Central memory CD4-positive, alpha-beta T cell (primary cell): ENCODE data around the gene HEXD.

ENCODE experiments used
- DNase-seq: peaks from one replicate; pipeline ENCODE4 v3.0.0; 2022

HEXD gene

DNA sequence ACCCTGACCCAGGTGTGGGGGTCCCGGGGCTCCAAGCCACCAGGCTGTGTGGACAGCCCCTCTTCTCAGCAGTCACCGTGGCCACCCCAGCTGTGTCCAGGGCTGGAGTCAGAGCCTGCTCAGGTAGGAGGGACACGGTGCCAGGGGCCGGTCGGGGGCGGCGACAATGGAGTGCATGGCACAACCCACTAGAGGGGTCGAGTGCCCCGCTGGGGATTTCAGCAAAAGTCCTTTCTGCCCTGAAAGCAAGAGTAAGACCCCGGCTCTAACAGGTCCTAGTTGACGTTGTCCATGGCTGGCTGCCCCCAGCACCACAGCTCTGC is 35.3 kb upstream of the HEXD start:
- DNase-seq, result no peak

- no peak for DNase-seq
Measured at GRCh38 chr17:82383411-82383810, 34.7 kb upstream of the HEXD start.

GRCh38 chr17:82384051-82384729 is 34.0 kb upstream of the HEXD start:
- DNase-seq, result no peak

DNA sequence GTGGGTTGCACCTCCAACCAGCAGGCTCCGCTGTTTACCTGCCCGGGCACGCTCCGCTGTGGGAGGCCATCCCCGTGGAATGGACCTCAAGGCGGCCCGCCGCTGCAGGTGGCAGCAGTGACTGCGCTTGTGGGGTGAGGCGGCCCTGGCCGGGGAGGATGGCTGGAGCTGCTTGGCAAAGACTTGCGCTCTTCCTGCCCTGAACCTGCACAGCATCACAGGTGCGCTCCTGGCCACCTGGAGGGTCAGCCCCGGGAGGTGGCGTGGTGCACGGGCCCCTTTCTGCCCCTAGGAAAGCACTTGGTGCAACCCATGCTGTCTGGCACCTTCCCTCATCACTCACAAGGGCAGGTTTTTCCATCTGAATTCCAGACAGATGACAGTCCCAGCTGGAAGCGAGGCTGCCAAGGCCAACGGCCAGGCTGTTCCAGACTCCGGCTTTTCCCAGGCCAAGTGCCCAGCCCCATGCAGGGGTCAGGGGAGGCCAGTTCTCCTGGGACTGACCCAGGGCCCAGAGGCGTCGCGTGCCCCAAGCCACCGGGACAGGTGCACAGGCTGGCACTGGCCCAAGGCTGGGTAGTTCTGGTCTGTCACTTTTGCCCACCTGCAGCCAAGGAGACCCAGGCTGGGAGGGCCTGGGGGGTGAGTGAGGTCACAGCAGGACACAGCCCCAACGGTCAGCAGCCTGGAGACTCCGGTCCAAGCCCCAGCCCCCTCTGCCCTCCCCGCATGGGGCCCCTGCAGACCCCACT is 33.2 kb upstream of the HEXD start:
- DNase-seq, result no peak

DNA sequence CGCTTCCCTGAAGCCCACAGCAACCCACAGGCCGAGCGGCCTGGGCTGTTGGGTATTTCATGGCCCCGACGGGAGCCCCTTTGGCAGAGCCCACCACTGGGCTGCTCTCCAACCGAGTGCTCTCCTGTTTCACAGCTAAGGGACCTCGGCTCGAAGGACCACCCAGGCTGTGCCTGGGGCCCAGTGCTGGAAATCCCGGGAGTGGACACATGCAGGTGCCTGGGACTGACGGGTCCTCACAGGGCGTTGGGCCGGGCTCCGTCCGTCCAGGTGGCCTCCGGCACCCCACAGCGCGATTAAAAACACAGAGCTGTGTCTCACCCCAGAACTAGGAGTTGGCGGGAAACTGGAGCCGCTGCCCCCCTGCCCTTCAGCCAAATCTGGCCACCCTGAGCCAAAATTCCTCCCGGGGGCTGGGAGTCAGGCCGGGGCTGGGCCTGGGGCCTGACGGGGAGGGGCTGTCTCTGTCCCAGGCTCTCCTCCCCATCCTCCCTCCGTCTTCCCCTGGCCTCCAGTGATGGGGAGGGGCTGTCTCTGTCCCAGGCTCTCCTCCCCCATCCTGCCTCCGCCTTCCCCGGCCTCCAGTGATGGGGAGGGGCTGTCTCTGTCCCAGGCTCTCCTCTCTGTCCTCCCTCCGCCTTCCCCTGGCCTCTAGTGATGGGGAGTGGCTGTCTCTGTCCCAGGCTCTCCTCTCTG is 32.4 kb upstream of the HEXD start:
- DNase-seq, result no peak

GRCh38 chr17:82386255-82386831 is 31.8 kb upstream of the HEXD start:
- DNase-seq, result no peak

- DNase-seq, result no peak
Measured at GRCh38 chr17:82386881-82387704, 31.1 kb upstream of the HEXD start.

DNA sequence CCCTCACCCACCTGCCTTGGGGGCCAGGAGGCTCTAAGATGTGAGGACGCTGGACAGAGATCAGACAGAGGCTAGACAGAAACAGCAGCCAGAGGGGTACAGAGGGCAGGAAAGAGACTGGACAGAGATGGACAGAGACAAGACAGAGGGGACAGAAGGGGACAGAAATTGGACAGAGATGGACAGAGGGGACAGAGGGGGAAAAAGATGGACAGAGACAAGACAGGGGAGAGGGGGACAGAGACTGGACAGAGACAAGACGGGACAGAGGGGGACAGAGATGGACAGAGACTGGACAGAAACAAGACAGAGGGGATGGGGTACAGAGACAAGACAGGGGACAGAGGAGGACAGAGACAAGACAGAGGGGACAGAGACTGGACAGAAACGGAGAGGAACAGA is 30.4 kb upstream of the HEXD start:
- DNase-seq, result no peak

DNA sequence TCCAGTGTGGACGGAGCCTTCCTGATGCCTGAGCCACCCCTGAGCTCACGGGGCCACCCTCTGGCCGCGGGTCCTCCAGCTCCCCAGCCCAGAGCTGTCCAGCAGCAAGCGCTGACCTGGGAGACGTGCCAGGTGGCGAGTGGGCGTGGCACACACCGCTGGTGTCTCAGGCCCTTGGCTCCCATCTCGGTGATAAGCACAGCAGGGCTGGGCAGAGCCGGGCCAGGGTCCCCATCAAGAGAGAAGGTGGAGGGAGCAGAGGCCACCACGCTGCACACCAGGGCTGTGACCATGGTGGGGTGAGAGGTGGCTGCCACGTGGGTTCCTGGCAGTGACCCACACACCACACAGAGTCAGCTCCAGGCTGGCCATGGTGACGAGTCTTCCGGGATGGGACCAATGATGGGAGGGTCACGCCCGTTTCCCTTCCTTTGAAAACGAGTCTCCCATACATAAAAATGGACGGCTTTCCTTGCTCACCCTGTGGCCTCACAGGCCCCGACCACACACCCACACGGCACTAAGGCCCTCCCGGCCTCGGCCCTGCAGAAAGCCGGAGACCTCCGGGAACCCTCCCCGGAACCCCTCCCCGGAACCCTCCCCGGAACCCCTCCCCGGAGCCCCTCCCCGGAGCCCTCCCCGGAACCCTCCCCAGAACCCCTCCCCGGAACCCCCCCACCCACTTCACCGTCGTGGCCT is 29.8 kb upstream of the HEXD start:
- no peak for DNase-seq

DNA sequence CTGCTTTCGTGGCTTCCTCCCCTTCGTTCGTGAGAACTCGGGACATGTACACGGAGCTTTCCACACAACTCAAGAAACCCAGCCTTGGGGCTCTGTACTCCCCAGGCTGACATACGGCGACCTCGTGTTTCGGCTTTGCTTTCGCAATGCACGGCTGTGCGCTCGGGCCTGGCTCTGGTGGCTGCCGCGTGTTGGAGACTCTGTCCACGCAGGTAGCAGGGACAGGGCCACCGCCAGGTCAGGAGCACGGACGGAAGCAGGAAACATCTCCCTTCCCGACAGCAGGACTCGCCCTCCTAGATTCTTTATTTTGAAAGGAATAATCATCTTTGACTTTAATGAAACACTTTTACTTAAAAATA is 29.2 kb upstream of the HEXD start:
- no peak for DNase-seq

DNA sequence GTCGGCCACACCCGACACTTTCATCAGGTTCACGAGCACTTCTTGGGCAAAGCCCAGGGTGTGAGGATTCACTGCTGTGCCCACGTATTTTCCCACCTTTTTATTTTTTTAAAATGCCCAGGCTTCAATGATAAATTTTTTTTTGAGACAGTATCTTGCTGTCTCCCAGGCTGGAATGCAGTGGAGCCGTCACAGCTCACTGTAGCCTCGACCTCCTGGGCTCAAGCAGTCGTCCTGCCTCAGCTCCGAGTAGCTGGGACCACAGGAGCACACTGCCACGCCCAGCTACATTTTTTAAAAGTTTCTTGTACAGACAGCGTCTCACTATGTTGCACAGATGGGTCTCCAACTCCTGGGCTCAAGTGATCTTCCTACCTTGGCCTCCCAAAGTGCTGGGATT is 28.8 kb upstream of the HEXD start:
- DNase-seq, result no peak

GRCh38 chr17:82390015-82390859 is 27.9 kb upstream of the HEXD start:
- DNase-seq, result no peak

GRCh38 chr17:82390860-82391435 is 27.2 kb upstream of the HEXD start:
- no peak for DNase-seq

- no peak for DNase-seq
Measured at GRCh38 chr17:82391496-82392066, 26.6 kb upstream of the HEXD start.

- DNase-seq, result no peak
Measured at GRCh38 chr17:82392209-82392920, 25.8 kb upstream of the HEXD start.

DNA sequence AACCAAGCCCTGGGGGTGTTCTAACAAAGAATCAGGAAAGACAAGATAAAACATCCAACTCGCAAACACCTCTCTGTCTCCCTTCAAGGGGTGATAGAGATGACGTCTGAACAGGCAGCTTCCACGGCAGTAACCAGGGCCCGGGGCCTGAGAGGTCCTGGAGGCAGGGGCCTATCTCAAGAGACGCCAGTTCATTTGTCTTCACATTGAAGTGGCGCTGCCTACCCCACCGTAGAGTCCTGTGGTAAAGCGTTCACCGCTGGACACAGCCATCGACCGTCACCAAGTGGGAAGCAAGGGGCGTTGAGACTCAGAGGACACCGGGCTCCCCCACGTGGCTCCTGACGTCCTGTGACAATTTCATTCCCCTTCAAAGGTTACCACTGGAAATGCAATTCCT is 25.2 kb upstream of the HEXD start:
- DNase-seq, result no peak

- no peak for DNase-seq
Measured at GRCh38 chr17:82394278-82394677, 23.9 kb upstream of the HEXD start.

DNA sequence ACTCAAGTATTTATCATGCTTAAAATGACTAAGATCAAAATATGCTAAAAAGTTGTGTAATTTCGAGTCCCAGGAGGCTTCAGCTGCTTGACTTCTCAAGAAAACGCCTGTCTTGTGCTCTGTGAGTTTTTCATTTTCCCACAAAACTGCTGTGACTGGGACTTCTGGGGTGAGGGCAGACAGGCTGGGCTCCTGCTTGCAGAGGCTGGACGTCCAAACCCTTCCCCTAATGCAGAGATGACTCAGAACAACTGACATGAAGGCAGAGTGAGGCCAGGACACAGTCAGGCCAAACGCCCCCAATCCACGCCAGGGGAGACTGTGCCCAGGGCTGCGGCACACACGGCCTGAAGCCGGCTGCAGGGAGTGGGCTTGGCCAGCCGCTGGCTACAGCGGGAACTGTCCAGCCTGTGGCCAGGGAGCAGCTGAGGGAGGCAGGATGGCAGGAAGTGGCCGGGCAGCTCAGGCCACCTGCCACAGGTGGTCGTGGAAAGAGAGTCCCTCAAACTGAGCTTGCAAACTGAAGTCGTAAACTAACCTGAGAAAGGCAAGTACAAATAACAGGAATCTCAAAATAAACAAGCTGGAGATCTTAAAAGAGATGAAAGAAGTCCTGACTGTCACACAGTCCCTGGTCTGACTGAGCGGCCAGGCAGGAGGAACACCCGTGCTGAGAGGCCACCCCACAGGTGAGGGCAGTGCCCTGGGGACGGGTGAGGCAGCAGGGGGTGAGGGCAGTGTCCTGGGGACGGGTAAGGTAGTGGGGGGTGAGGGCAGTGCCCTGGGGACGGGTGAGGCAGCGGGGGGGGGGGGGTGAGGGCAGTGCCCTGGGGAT is 21.3 kb upstream of the HEXD start:
- DNase-seq, result no peak
